Measurements from ENCODE around the gene PRR23C. TPM values are rescaled to one million over a fixed set of nuclear protein-coding genes. Genes with fewer than 3 reads are reported as not detected.

The PRR23C gene
- not detected for total RNA-seq

DNA sequence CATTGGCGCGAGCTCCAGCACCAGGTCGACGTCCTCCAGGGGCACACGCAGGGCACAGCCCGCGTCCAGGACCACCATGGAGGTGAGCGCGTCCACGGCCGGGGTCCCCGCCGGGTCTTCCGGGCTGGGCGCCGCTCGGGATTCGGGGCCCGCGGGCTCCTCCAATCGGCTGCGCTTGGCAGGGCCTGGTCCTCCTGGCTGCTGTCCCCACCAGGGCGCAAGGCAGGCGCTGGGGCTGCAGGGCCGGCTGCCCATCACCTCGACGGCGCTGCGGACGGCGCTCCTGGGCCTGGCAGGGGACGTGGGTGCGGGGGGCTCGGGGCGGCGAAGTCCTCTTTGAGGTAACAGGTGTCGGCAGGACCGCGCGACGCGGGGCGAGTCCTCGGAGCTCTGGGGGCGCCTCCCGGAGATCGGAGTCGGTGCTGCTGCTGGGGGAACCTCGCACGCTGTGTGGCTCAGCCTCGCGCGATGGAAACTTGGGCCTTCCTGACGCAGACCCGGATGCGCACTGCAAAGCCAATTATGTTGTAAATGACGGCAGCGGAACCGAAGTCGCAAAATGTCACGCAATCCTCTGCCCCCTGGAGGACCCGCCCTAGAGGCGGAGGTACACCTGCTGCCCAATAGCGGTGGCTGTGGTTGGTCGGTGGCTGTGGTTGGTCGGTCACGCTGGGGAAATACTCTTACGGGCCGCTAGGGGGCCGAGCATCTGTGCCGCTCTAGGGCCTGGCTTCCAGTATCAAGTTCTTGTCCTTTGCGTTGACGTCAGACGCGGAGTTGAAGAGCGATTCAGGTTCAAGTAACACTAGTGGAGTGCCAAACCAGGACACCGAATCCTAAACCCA, at the start of gene PRR23C:
Gene PRR23C, minus strand, starts transcription at position 527 of the 845 bp plus-strand sequence. Its CDS starts 272 bp downstream, at position 255.
- Histone ChIP-seq H3K9me3 (peaks cover 0 to 3% (median 0%) of the 10 kb centered on the region in 4 donors), H3K4me1 (no peaks in the 10 kb centered on the region), H3K27ac (no peak within 1 kb of the TSS), H3K36me3 (no peaks in the 10 kb centered on the region), H3K27me3 (no peaks in the 10 kb centered on the region), H3K4me3 (no peak within 1 kb of the TSS)
- no peak for DNase-seq
- TF ChIP-seq CTCF (IDR thresholded peaks at IDR 0.05): no peak

DNA sequence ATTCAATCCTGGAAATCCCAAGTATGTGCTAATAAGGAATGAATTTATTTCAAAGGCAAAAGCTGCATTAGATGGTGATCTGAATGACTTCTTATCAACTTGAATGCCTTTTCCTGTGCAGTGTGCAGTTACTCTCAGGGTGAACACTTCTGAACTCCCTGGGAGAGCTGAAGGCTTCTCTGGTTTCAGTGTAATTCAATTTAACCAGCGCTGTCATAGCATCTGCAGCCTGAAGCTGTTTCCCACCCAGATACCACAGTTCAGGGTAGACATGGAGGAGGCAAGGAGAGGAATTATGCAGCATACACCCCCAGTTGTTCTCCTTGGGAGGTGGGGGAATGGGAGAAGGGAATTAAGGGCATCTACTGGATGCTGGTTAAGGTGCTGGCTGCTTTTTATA, 49.1 kb upstream of the PRR23C start:
- H3K36me3 ChIP-seq: no peaks in the 10 kb centered on the region
- no peaks in the 10 kb centered on the region for H3K9me3 ChIP-seq
- H3K4me3 ChIP-seq: no peak overlapping the region
- H3K4me1 ChIP-seq: no peaks in the 10 kb centered on the region
- no peaks in the 10 kb centered on the region for H3K27me3 ChIP-seq
- DNase-seq: no peak
- TF ChIP-seq POLR2A (IDR thresholded peaks at IDR 0.05) (no peak), CTCF (IDR thresholded peaks at IDR 0.05) (no peak)
- H3K27ac ChIP-seq: no peak overlapping the region

DNA sequence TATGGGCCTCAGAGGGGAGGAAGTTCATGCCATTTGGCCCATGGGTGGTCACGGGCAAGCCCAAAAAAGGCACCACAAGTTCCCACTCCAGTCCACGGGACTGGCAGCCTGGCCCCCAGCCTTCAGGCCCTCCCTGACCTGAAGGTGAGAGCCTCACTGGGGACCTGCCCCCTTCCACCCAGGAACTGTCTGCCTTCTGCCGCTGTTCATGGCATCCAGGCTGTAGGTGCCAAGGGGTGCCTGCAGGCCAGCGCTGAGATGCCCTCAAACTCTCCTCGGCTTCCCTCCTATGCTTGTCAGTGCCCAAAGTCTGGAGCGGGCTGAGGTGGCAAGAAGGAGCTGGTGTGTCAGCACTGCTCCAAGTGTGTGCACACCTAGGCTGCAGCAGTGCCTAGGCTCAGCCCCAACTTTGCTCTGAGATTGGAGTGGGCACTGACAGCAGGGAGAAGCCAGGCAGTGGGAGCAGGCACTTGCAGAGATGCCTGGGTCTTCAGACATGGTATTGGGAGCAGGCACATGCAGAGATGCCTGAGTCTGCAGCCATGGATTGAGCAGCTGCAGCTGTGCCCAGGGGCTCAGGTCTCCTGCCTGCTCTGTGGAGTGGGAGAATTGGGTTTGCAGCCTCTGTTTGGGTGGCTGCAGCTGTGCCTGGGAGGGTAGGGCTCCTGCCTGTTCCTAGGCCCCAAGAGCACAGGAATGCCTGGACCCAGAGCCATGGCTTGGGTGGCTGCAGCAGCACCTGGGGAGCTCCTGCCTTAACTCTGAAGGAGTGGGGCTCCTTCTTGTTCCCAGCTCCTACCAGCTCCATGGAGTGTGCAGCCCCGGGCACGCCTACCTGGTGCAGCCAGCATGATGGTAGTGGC, 44.0 kb upstream of the PRR23C start:
- Histone ChIP-seq H3K9me3 (no peaks in the 10 kb centered on the region), H3K4me3 (no peak overlapping the region), H3K4me1 (no peaks in the 10 kb centered on the region), H3K27me3 (no peaks in the 10 kb centered on the region), H3K36me3 (no peaks in the 10 kb centered on the region), H3K27ac (no peak overlapping the region)
- no peak for TF ChIP-seq CTCF (IDR thresholded peaks at IDR 0.05)
- no peak for TF ChIP-seq POLR2A (IDR thresholded peaks at IDR 0.05)
- DNase-seq: no peak

GRCh38 chr3:139087621-139088020, 42.9 kb upstream of the PRR23C start:
- TF ChIP-seq CTCF (IDR thresholded peaks at IDR 0.05) (no peak), POLR2A (IDR thresholded peaks at IDR 0.05) (no peak)
- Histone ChIP-seq H3K27me3 (no peaks in the 10 kb centered on the region), H3K27ac (no peak overlapping the region), H3K9me3 (no peaks in the 10 kb centered on the region), H3K4me1 (no peaks in the 10 kb centered on the region), H3K36me3 (no peaks in the 10 kb centered on the region), H3K4me3 (no peak overlapping the region)
- DNase-seq: no peak

GRCh38 chr3:139084176-139084575, 39.5 kb upstream of the PRR23C start:
- no peak overlapping the region for H3K27ac ChIP-seq
- no peaks in the 10 kb centered on the region for H3K27me3 ChIP-seq
- DNase-seq: no peak
- H3K36me3 ChIP-seq: no peaks in the 10 kb centered on the region
- no peaks in the 10 kb centered on the region for H3K9me3 ChIP-seq
- H3K4me3 ChIP-seq: no peak overlapping the region
- no peak for TF ChIP-seq POLR2A (IDR thresholded peaks at IDR 0.05)
- TF ChIP-seq CTCF (IDR thresholded peaks at IDR 0.05): no peak
- no peaks in the 10 kb centered on the region for H3K4me1 ChIP-seq
